Omental fat pad (tissue), 4 donors: ENCODE results near the gene FBXO36. TPM values are rescaled to one million over a fixed set of nuclear protein-coding genes. Genes with fewer than 3 reads are reported as not detected.

Source experiments
- ATAC-seq: fragments of 150-250 bp; one replicate; pipeline ENCODE4 v1.9.1; 2016; ENCODE audit warnings: mild to moderate bottlenecking, moderate library complexity; ENCODE audit not compliant: low FRiP score
- DNase-seq: peaks from one replicate; pipeline ENCODE4 v3.0.0-alpha.2; 2019; ENCODE audit warnings: low spot score
- total RNA-seq, 4 donors: library from RNA; depleted of rRNA; stranded (reverse); fragments of >200 nt; gene quantifications; one replicate each; pipeline ENCODE4 v1.1.0, GENCODE V29; 2016
- TF ChIP-seq, protein P1 (sequence below), 3 donors: fragments of 450-650 bp; IDR thresholded peaks; one replicate each; pipeline ENCODE4 v1.5.1; 2016 to 2017; ENCODE audit warnings: antibody characterized with exemption in 3 of 3, mild to moderate bottlenecking in 3 of 3, moderate library complexity in 2 of 3

The FBXO36 gene
- total RNA-seq, 4 donors from 2014 or later: 1.1 to 3.5 (median 2.3) TPM

DNA sequence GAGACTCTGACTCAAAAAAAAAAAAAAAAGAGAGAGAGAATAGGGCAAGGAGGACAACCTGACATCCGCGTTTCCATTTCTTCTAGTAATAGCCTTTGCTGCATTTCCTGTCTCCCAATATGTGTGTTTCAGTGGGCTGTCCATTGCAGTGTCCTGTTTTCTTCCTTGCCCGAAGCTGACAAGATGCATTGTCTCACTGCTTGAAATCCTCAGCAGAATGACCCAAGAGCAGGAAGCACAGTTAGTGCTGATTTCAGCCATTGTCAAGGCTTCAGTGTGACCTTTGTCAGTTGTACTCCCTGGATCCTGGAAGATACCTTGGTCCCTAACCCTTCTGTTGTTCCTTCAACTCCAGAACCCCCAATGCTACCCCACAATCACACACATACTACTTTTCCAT is 75.3 kb downstream of the FBXO36 start:
- TF ChIP-seq, protein P1, sequence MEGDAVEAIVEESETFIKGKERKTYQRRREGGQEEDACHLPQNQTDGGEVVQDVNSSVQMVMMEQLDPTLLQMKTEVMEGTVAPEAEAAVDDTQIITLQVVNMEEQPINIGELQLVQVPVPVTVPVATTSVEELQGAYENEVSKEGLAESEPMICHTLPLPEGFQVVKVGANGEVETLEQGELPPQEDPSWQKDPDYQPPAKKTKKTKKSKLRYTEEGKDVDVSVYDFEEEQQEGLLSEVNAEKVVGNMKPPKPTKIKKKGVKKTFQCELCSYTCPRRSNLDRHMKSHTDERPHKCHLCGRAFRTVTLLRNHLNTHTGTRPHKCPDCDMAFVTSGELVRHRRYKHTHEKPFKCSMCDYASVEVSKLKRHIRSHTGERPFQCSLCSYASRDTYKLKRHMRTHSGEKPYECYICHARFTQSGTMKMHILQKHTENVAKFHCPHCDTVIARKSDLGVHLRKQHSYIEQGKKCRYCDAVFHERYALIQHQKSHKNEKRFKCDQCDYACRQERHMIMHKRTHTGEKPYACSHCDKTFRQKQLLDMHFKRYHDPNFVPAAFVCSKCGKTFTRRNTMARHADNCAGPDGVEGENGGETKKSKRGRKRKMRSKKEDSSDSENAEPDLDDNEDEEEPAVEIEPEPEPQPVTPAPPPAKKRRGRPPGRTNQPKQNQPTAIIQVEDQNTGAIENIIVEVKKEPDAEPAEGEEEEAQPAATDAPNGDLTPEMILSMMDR (IDR thresholded peaks at IDR 0.05): no peak
- DNase-seq (no peak), ATAC-seq (no peak)

DNA sequence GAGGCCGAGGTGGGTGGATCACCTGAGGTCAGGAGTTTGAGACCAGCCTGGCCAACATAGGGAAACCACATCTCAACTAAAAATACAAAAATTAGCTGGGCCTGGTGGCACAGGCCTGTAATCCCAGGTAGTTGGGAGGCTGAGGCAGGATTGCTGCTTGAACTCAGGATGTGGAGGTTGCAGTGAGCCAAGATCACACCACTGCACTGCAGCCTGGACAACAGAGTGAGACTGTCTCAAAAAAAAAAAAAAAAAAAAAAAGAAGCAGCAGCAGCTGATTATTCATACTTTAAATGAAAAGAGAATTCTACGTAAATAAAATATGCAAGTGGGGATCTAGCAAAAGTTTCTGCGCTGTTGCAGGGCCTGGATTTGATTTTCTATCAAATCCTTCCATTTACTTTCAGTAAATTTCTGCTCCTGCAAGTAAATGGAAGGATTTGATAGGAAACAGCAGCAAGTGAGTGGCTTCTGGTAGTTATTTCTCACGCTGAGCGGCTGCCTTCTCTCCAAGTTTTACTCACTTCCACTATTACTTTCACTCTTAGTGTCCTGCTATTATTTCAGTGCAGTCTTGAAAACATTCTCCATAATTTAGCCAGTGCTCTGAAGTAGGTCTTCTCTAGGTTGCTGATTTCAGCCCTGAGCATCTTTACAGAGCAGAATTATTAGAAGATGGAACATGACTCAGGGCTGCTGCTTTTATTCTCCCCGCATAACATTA is 78.0 kb downstream of the FBXO36 start:
- ATAC-seq (no peak), DNase-seq (no peak)
- TF ChIP-seq, protein P1 (IDR thresholded peaks at IDR 0.05): no peak

DNA sequence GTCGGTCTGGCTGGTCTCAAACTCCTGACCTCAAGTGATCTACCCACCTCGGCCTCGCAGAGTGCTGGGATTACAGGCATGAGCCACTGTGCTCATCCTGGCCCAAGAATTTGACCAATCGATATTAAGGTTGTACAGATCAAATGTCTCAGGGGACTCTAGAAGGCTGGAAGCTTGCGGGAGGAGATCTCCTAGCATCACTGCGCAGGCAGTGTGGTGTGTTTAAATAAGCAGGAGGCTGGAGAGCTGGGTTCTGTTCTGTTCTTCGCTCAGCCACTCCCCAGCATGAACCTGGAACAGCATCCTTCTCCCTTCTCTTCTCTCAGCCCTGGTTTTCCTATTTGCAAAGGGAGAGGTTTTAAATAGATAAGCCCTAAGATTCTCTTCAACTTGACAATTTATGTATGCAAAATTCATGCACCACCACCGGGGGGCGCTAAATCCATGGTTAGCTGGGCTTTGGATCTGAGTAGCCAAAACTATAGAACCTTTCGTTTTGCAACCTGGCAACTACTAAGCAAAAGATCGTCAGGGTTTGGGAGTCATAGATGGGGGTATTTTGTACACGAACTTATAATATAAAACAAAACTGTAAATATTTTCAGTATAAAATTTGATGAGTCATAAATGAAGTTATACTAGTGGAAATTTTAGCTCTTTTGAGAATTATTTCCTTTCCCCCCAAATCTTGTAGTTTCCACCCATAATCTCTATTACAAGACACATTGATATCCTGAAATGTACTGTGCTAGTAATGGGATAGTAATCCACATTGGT is 85.8 kb downstream of the FBXO36 start:
- no peak for ATAC-seq
- peak; percentile 93 for DNase-seq

DNA sequence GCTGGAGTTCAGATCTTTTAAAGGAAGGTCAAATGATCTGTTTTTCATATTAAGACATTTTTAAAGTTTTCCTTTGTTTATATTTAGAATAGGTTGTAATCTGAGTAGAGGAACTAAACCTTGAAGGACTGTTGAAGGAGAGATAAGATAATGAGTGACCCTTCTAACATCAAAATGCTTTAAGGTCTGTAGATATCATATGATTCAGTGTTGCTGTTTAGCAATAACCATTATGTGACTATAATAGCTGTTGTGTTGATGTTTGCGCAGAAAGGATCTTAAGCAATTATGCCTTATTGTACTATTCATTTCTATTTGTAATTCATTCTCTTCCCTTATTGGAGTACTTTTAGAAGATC is 86.4 kb downstream of the FBXO36 start:
- ATAC-seq: no peak
- no peak for DNase-seq
- TF ChIP-seq, protein P1 (IDR thresholded peaks at IDR 0.05): no peak

More for the DNA sequence above, 85.8 kb downstream of the FBXO36 start:
- TF ChIP-seq, protein P1 (IDR thresholded peaks at IDR 0.05): peak in 2 of 3 donors; percentile 17 to 57

DNA sequence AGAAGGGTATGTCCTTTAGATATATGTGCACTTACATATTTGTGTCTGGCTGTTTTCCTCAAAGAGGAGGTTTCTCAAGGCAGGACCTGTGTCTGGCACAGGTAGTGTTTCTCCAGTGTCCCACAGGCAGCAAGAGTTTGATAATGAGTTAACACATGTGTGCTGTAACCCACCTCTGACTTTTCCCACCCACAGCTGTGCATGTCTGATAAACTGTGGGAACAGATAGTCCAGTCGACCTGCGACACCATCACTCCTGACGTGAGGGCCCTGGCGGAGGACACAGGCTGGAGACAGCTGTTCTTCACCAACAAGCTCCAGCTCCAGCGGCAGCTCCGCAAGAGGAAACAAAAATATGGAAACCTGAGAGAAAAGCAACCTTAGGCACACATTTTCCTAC is 88.2 kb downstream of the FBXO36 start:
- TF ChIP-seq, protein P1 (IDR thresholded peaks at IDR 0.05): no peak
- ATAC-seq (no peak), DNase-seq (no peak)

DNA sequence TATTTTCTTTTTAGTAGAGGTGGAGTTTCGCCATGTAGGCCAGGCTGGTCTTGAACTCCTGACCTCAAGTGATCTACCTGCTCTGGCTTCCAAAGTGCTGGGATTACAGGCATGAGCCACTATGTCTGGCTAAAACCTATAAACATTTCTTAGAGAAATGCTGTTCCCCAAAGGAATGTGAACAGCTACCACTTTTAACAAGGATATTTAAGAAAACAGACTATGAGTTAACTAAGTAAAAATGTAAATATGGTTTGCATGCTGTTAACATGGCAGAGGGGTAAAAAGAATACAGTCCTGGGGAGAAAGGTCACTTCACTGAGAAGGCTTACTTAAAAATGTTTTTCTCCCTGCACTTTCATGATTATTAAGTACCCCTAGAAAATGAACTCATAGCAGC is 89.3 kb downstream of the FBXO36 start:
- TF ChIP-seq, protein P1 (IDR thresholded peaks at IDR 0.05): no peak
- DNase-seq (no peak), ATAC-seq (no peak)
